MG63 (cell line): ENCODE data around the gene MYD88. TPM values are rescaled to one million over a fixed set of nuclear protein-coding genes. Genes with fewer than 3 reads are reported as not detected.

Source experiments
- DNase-seq: peaks from one replicate; pipeline ENCODE4 v3.0.0-alpha.2; 2020
- H3K27me3 ChIP-seq: fragments of 250-450 bp; sonication (Bioruptor Pico); 2 replicates; pipeline ENCODE4 v1.5.1; 2020; ENCODE audit warnings: mild to moderate bottlenecking, moderate library complexity
- H3K36me3 ChIP-seq: fragments of 250-450 bp; sonication (Bioruptor Pico); 2 replicates; pipeline ENCODE4 v1.5.1; 2020; ENCODE audit warnings: mild to moderate bottlenecking, moderate library complexity
- H3K4me3 ChIP-seq: fragments of 250-450 bp; sonication (Bioruptor Pico); 2 replicates; pipeline ENCODE4 v1.5.1; 2020; ENCODE audit warnings: mild to moderate bottlenecking, moderate library complexity
- H3K9me3 ChIP-seq: fragments of 250-450 bp; sonication (Bioruptor Pico); 2 replicates; pipeline ENCODE4 v1.5.1; 2020; ENCODE audit warnings: mild to moderate bottlenecking, moderate library complexity
- total RNA-seq: library from RNA; depleted of rRNA; stranded (reverse); fragments of >200 nt; shearing (Covaris generic); gene quantifications from 2 replicates; pipeline ENCODE4 v1.2.3, GENCODE V29; 2014; ENCODE audit warnings: low replicate concordance

Gene MYD88
- total RNA-seq, 1 experiment from 2014 or later, result 4.1 TPM

GRCh38 chr3:38109580-38110313 lies 28.7 kb upstream of the MYD88 start:
- H3K9me3 ChIP-seq, result peaks cover 10% of the 10 kb centered on the region
- H3K27me3 ChIP-seq, result no peaks in the 10 kb centered on the region
- H3K4me3 ChIP-seq, result no peak overlapping the region
- DNase-seq, result no peak
- no peaks in the 10 kb centered on the region for H3K36me3 ChIP-seq

DNA sequence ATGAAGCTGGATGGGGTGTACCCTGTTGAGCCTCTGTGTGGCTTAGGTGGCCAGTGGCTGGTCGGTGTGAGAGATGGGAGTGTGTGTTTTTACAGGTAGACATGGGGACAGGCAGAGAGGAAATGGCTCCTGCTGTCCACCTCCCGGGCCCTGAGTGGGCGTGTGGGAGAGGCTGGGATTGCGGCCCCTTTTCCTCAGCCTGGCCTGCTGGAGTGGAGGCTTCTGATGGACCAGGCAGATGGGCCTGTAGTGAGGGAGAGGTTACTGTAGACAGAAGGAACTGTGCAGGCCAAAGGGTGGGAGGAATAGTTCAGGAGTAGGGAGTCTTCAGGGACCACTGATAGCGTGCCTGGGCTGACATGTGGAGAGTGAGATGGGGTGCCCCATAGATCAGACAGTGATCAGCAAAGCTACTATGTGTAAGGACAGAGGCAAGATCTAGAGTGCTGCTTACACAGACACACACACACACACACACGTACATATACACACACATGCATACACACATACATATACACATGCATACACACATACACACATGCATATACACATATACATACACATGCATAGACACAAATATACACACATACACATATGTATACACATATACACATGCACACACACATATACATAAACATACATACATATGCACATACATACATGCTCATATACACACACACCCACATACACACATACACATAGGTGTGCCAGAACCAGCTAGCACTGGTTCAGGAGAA lies 28.0 kb upstream of the MYD88 start:
- Histone ChIP-seq H3K9me3 (peaks cover 5% of the 10 kb centered on the region), H3K4me3 (no peak overlapping the region), H3K36me3 (no peaks in the 10 kb centered on the region), H3K27me3 (no peaks in the 10 kb centered on the region)
- DNase-seq, result no peak

- no peak for DNase-seq
- H3K9me3 ChIP-seq, result no peaks in the 10 kb centered on the region
- no peaks in the 10 kb centered on the region for H3K36me3 ChIP-seq
- H3K27me3 ChIP-seq, result no peaks in the 10 kb centered on the region
- no peak overlapping the region for H3K4me3 ChIP-seq
Measured at GRCh38 chr3:38111201-38111600, 27.3 kb upstream of the MYD88 start.

GRCh38 chr3:38111696-38112377 lies 26.6 kb upstream of the MYD88 start:
- H3K27me3 ChIP-seq, result no peaks in the 10 kb centered on the region
- no peak for DNase-seq
- no peaks in the 10 kb centered on the region for H3K36me3 ChIP-seq
- H3K9me3 ChIP-seq, result no peaks in the 10 kb centered on the region
- no peak overlapping the region for H3K4me3 ChIP-seq

- no peak overlapping the region for H3K4me3 ChIP-seq
- no peaks in the 10 kb centered on the region for H3K36me3 ChIP-seq
- no peak for DNase-seq
- no peaks in the 10 kb centered on the region for H3K9me3 ChIP-seq
- H3K27me3 ChIP-seq, result no peaks in the 10 kb centered on the region
Measured at GRCh38 chr3:38112378-38112761, 26.1 kb upstream of the MYD88 start.

- no peak overlapping the region for H3K4me3 ChIP-seq
- no peak for DNase-seq
- H3K36me3 ChIP-seq, result no peaks in the 10 kb centered on the region; the same call in 1 of the 2 replicates
- no peaks in the 10 kb centered on the region for H3K27me3 ChIP-seq
- no peaks in the 10 kb centered on the region for H3K9me3 ChIP-seq
Measured at GRCh38 chr3:38114052-38114874, 24.2 kb upstream of the MYD88 start.

- Histone ChIP-seq H3K36me3 (no peaks in the 10 kb centered on the region; the same call in 1 of the 2 replicates), H3K27me3 (no peaks in the 10 kb centered on the region), H3K4me3 (no peak overlapping the region), H3K9me3 (no peaks in the 10 kb centered on the region)
- no peak for DNase-seq
Measured at GRCh38 chr3:38114875-38115644, 23.4 kb upstream of the MYD88 start.

DNA sequence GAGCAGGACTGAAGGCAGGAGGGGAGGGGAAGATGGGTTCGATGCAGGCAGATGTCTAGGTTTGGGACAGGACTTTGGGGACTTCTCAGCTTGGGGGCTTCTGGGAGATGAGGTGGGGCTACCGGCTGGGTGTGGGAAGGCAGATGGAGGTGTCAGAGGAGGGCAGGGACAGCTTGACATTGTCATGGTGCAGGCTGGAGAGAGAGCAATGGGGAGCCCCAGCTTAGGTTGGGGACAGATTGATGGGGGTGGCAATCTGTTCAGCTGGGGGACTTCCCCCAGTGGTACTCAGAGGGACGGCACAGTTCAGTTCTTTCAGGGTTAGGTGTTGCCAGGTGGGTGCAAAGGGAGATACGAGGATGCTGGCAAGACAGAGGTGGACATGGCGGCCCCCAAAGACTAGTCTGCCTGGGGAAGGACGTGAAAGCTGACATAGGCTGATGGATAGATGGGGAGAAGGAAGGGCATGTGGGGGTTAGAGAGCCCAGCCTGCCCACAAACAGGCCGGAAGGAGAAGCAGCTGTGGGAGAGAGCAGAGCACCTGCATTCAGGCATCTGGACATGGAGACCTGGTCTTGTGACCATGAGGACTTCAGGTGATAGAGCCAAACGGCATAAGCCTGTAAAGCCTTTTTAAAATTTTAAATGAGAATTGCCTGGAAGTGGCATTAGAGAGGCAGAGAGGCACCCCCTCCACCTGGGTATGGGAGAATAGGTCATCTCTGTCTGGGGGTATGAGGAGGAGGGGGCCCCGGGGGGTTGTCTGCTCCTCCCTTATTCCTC lies 22.6 kb upstream of the MYD88 start:
- Histone ChIP-seq H3K27me3 (no peaks in the 10 kb centered on the region), H3K36me3 (no peaks in the 10 kb centered on the region; the same call in 1 of the 2 replicates), H3K4me3 (no peak overlapping the region), H3K9me3 (no peaks in the 10 kb centered on the region)
- no peak for DNase-seq

- Histone ChIP-seq H3K9me3 (no peaks in the 10 kb centered on the region), H3K27me3 (no peaks in the 10 kb centered on the region), H3K36me3 (no peaks in the 10 kb centered on the region; the same call in 1 of the 2 replicates), H3K4me3 (no peak overlapping the region)
- DNase-seq, result no peak
Measured at GRCh38 chr3:38116471-38117162, 21.8 kb upstream of the MYD88 start.

GRCh38 chr3:38117163-38117716 lies 21.2 kb upstream of the MYD88 start:
- H3K27me3 ChIP-seq, result no peaks in the 10 kb centered on the region
- no peak overlapping the region for H3K4me3 ChIP-seq
- no peaks in the 10 kb centered on the region; the same call in 1 of the 2 replicates for H3K36me3 ChIP-seq
- no peak for DNase-seq
- H3K9me3 ChIP-seq, result no peaks in the 10 kb centered on the region

- no peaks in the 10 kb centered on the region; the same call in 1 of the 2 replicates for H3K36me3 ChIP-seq
- peak; percentile 39 for DNase-seq
- no peak overlapping the region for H3K4me3 ChIP-seq
- no peaks in the 10 kb centered on the region for H3K27me3 ChIP-seq
- no peaks in the 10 kb centered on the region for H3K9me3 ChIP-seq
Measured at GRCh38 chr3:38117748-38118420, 20.6 kb upstream of the MYD88 start.

- H3K4me3 ChIP-seq, result no peak overlapping the region
- H3K36me3 ChIP-seq, result no peaks in the 10 kb centered on the region; the same call in 1 of the 2 replicates
- DNase-seq, result no peak
Measured at GRCh38 chr3:38118421-38119247, 19.8 kb upstream of the MYD88 start.

DNA sequence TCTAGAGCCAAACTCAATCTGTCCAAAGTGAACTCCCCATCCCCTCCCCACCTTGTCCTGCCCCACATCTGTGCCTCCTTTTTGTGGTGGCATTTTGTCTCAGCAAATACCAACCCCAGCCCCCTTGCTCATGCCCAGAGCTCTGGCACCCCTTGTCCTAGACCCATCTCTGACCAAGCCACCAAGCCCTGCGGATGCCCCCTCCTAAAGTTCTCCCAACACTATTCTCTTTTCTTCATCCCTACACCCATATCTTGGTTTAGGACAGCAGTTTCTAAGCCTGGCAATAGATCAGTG lies 19.3 kb upstream of the MYD88 start:
- Histone ChIP-seq H3K36me3 (no peaks in the 10 kb centered on the region; the same call in 1 of the 2 replicates), H3K9me3 (no peaks in the 10 kb centered on the region), H3K27me3 (no peaks in the 10 kb centered on the region), H3K4me3 (no peak overlapping the region)
- DNase-seq, result no peak

More at GRCh38 chr3:38118421-38119247, 19.8 kb upstream of the MYD88 start:
- H3K9me3 ChIP-seq, result no peaks in the 10 kb centered on the region
- no peaks in the 10 kb centered on the region for H3K27me3 ChIP-seq
